GM19463 (cell line): ENCODE data around the gene HMGCR.
"Not testable (repeated sequence)": the region's sequence is repeated elsewhere in the genome, so short reads cannot be mapped to it uniquely, and the experiment has no call there.

Experiments used
- ATAC-seq: cut with Tn5 transposase; IDR thresholded peaks from one replicate; pipeline ENCODE4 v1.9.1; 2021; ENCODE audit warnings: mild to moderate bottlenecking, moderate library complexity; ENCODE audit not compliant: unreplicated experiment

The HMGCR gene

GRCh38 chr5:75336615-75337336, at the start of gene HMGCR:
TSS of gene HMGCR (plus strand) at chr5:75337220. CDS start at chr5:75342606, 5,386 bp downstream.
- ATAC-seq: peak; percentile 97

- ATAC-seq: not testable (repeated sequence)
Measured at GRCh38 chr5:75291844-75292243, 45.2 kb upstream of the HMGCR start.

- ATAC-seq: no peak
Measured at GRCh38 chr5:75300084-75300483, 36.9 kb upstream of the HMGCR start.

- ATAC-seq: no peak
Measured at GRCh38 chr5:75303419-75303818, 33.6 kb upstream of the HMGCR start.

- not testable (repeated sequence) for ATAC-seq
Measured at GRCh38 chr5:75304486-75304885, 32.5 kb upstream of the HMGCR start.

GRCh38 chr5:75306746-75307145, 30.3 kb upstream of the HMGCR start:
- no peak for ATAC-seq

- no peak for ATAC-seq
Measured at GRCh38 chr5:75310212-75310611, 26.8 kb upstream of the HMGCR start.

- ATAC-seq: not testable (repeated sequence)
Measured at GRCh38 chr5:75319148-75319547, 17.9 kb upstream of the HMGCR start.

- ATAC-seq: no peak
Measured at GRCh38 chr5:75319638-75320037, 17.4 kb upstream of the HMGCR start.

- no peak for ATAC-seq
Measured at GRCh38 chr5:75320371-75320770, 16.6 kb upstream of the HMGCR start.

GRCh38 chr5:75322066-75322465, 15.0 kb upstream of the HMGCR start:
- no peak for ATAC-seq

GRCh38 chr5:75324791-75325190, 12.2 kb upstream of the HMGCR start:
- no peak for ATAC-seq

- ATAC-seq: no peak
Measured at GRCh38 chr5:75325242-75325641, 11.8 kb upstream of the HMGCR start.

- ATAC-seq: no peak
Measured at GRCh38 chr5:75330404-75330803, 6.6 kb upstream of the HMGCR start.

- no peak for ATAC-seq
Measured at GRCh38 chr5:75331095-75332090, 5.6 kb upstream of the HMGCR start.

GRCh38 chr5:75333759-75334158, 3.3 kb upstream of the HMGCR start:
- not testable (repeated sequence) for ATAC-seq

GRCh38 chr5:75334413-75334812, 2.6 kb upstream of the HMGCR start:
- ATAC-seq: not testable (repeated sequence)

- ATAC-seq: no peak
Measured at GRCh38 chr5:75335486-75335885, 1.5 kb upstream of the HMGCR start.

GRCh38 chr5:75335952-75336614, 937 bp upstream of the HMGCR start:
- ATAC-seq: no peak

GRCh38 chr5:75337366-75338021, 474 bp downstream of the HMGCR start:
- no peak for ATAC-seq

- ATAC-seq: no peak
Measured at GRCh38 chr5:75338408-75338807, 1.4 kb downstream of the HMGCR start.
